Vagina (tissue), 2 donors: Measurements from ENCODE around the gene NDUFV1. TPM values are rescaled to one million over a fixed set of nuclear protein-coding genes. Genes with fewer than 3 reads are reported as not detected.

Source experiments
- DNase-seq, 2 donors: peaks; one replicate each; pipeline ENCODE4 v3.0.0-alpha.2; 2017; ENCODE audit errors: extremely low spot score in 2 of 2
- H3K27ac ChIP-seq: fragments of 200-600 bp; sonication (generic); one replicate; pipeline ENCODE4 v1.5.1; 2019
- H3K27me3 ChIP-seq: fragments of 200-600 bp; sonication (generic); one replicate; pipeline ENCODE4 v1.5.1; 2019
- H3K36me3 ChIP-seq, 2 donors: fragments of 200-600 bp; sonication (generic); one replicate each; pipeline ENCODE4 v1.5.1; 2017 to 2019
- H3K4me1 ChIP-seq: fragments of 200-600 bp; sonication (generic); one replicate; pipeline ENCODE4 v1.5.1; 2019
- H3K4me3 ChIP-seq, 2 donors: fragments of 200-600 bp; sonication (generic); 1 replicate in 1 of 2; 2 replicates in 1 of 2; pipeline ENCODE4 v1.5.1; 2016 to 2019
- H3K9me3 ChIP-seq: fragments of 200-600 bp; sonication (generic); one replicate; pipeline ENCODE4 v1.5.1; 2019
- POLR2A ChIP-seq, 2 donors: fragments of 450-650 bp; IDR thresholded peaks; one replicate each; pipeline ENCODE4 v1.6.1; 2017; ENCODE audit warnings: antibody characterized with exemption in 2 of 2, mild to moderate bottlenecking in 2 of 2, moderate library complexity in 2 of 2
- POLR2AphosphoS5 ChIP-seq, 2 donors: sonication (generic); formaldehyde crosslinking; IDR thresholded peaks; one replicate each; pipeline ENCODE4 v1.9.0; 2017; ENCODE audit warnings: antibody characterized with exemption in 2 of 2, mild to moderate bottlenecking in 2 of 2, low read depth in 1 of 2; ENCODE audit not compliant: insufficient read depth in 1 of 2
- intact Hi-C: fragments of 100-400 bp; cut with DNase I; formaldehyde crosslinking; loops from one replicate; pipeline ENCODE4 v1.15.1; 2023
- total RNA-seq: library from RNA; depleted of rRNA; stranded (reverse); fragments of >200 nt; gene quantifications from one replicate; pipeline ENCODE4 v1.2.3, GENCODE V29; 2016
- TF ChIP-seq, protein P1 (sequence below), 3 experiments: fragments of 450-650 bp in 2 of 3; fragments of 200-600 bp in 1 of 3; sonication (generic) in 1 of 3; IDR thresholded peaks; one replicate each; pipeline ENCODE4 v1.5.1; 2017 to 2019; ENCODE audit warnings: antibody characterized with exemption in 3 of 3, mild to moderate bottlenecking in 2 of 3, moderate library complexity in 2 of 3

The NDUFV1 gene
- total RNA-seq, 1 donor from 2014 or later = 254 TPM

DNA sequence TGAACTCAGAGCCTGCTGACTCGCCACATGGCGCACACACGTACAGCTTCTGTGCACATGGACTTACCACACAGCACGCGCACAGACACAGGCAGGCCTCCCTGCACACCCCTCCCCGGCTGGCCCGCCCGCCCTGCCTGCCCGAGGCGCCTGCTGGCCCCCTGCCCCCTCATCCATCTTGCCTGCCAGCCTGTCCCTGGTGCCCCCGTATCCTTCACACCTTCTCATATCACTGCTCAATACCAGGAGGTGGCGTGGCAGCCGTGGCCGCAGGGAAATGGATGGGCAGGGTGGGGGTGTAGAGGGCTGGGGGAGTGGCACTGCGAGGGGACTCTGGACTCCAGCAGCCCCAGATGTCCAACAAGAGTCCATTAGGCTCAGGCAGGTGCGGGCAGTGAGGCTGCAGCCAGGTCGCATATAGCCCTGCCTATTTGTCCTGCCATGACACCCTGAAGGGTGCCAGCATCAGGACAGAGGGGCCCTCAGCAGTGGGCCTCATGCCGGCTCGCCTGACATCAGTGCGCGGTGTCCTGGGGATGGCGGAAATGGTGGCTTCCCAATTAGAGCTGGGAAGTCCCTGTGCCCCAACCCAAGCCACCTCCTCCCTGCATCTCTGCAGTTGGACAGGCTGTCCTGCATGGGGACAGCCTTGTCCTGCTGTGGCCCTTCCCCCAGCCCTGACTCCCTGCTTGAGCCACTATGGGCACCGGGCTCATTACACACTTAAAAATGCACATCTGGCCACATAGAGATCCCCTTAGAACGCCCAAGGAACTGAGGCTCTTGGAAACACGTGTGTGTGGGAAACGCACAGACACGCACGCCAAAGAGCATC is 34.8 kb downstream of the NDUFV1 start:
- intact Hi-C loops = no loop called here
- H3K36me3 ChIP-seq = no peaks in the 10 kb centered on the region
- no peak overlapping the region for H3K27ac ChIP-seq
- TF ChIP-seq POLR2A (IDR thresholded peaks at IDR 0.05) (no peak), POLR2AphosphoS5 (IDR thresholded peaks at IDR 0.05; ENCODE audit: insufficient read depth in 1 of 2, low read depth in 1 of 2) (no peak)
- TF ChIP-seq, protein P1, sequence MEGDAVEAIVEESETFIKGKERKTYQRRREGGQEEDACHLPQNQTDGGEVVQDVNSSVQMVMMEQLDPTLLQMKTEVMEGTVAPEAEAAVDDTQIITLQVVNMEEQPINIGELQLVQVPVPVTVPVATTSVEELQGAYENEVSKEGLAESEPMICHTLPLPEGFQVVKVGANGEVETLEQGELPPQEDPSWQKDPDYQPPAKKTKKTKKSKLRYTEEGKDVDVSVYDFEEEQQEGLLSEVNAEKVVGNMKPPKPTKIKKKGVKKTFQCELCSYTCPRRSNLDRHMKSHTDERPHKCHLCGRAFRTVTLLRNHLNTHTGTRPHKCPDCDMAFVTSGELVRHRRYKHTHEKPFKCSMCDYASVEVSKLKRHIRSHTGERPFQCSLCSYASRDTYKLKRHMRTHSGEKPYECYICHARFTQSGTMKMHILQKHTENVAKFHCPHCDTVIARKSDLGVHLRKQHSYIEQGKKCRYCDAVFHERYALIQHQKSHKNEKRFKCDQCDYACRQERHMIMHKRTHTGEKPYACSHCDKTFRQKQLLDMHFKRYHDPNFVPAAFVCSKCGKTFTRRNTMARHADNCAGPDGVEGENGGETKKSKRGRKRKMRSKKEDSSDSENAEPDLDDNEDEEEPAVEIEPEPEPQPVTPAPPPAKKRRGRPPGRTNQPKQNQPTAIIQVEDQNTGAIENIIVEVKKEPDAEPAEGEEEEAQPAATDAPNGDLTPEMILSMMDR (IDR thresholded peaks at IDR 0.05) = no peak
- peak in 1 of 2 donors; percentile 90 for DNase-seq
- H3K27me3 ChIP-seq = no peaks in the 10 kb centered on the region
- H3K4me1 ChIP-seq = no peaks in the 10 kb centered on the region
- no peaks in the 10 kb centered on the region for H3K9me3 ChIP-seq
- no peak overlapping the region for H3K4me3 ChIP-seq

DNA sequence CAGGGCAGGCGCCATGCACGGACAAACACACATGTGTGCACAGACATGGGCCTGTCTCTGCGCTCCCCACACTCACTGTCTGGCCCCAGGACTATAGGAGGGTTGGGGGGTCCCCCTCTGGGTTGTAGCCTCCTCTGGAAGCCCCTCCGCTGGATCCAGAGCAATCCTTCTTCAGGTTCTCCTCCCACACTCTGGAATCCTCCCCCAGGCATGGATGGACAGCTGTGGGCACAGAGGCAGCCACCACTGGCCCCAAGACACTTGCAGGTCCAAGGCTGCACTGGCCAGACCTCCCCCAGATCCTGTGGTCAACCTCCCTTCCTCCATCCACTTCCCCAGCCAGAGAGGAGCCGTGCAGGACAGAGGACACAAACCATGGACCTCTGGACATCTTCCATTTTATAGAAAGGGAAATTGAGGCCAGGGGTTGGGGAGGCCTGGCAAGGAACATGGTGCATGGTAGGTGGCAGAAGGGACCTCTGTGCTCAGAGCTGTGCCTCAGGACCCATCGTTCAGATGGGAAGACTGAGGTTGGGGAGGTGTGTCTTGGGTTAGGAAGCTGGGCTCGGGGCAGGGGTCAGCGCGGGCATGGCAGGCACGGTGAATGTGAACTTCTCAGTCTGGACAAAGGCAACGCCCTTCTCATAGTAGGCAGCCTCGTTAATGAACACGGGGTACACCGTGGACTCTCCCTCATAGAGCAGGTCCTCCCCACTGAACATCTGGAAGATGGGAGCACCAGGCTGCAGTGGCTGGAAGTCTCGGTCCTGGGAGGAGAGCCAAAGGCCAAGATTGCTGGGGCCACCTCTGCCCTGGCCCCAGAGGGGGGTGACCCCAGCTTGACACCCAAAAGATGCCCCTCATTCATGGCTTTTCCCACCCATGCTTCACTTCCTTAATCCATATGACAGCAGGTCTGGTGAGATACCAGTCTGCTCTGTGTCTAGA is 35.7 kb downstream of the NDUFV1 start:
- Histone ChIP-seq H3K27ac (no peak overlapping the region), H3K4me1 (no peaks in the 10 kb centered on the region), H3K27me3 (no peaks in the 10 kb centered on the region), H3K4me3 (no peak overlapping the region), H3K36me3 (no peaks in the 10 kb centered on the region), H3K9me3 (no peaks in the 10 kb centered on the region)
- TF ChIP-seq POLR2A (IDR thresholded peaks at IDR 0.05) (no peak), POLR2AphosphoS5 (IDR thresholded peaks at IDR 0.05; ENCODE audit: insufficient read depth in 1 of 2, low read depth in 1 of 2) (no peak)
- TF ChIP-seq, protein P1 (IDR thresholded peaks at IDR 0.05) = no peak
- intact Hi-C loops = no loop called here
- no peak for DNase-seq

DNA sequence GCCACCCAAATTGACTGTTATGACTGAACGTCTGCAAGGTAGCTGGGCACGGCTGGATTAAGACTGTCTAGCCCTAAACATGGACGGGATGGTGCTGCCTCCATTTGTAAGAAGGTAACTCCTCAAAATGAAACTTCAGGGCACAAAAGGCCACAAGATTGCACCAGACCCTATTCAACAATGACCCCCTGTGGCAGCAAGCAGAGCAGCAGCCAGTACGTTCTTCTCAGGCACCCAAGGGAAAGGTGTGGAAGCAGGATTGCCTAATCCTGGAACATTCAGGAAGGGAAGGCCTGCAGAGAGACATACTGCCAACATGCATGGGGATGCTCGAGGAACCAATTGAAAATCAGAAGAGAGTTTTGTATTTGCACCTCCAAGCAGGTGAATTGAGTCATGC is 37.3 kb downstream of the NDUFV1 start:
- H3K27me3 ChIP-seq = no peaks in the 10 kb centered on the region
- no peak for DNase-seq

DNA sequence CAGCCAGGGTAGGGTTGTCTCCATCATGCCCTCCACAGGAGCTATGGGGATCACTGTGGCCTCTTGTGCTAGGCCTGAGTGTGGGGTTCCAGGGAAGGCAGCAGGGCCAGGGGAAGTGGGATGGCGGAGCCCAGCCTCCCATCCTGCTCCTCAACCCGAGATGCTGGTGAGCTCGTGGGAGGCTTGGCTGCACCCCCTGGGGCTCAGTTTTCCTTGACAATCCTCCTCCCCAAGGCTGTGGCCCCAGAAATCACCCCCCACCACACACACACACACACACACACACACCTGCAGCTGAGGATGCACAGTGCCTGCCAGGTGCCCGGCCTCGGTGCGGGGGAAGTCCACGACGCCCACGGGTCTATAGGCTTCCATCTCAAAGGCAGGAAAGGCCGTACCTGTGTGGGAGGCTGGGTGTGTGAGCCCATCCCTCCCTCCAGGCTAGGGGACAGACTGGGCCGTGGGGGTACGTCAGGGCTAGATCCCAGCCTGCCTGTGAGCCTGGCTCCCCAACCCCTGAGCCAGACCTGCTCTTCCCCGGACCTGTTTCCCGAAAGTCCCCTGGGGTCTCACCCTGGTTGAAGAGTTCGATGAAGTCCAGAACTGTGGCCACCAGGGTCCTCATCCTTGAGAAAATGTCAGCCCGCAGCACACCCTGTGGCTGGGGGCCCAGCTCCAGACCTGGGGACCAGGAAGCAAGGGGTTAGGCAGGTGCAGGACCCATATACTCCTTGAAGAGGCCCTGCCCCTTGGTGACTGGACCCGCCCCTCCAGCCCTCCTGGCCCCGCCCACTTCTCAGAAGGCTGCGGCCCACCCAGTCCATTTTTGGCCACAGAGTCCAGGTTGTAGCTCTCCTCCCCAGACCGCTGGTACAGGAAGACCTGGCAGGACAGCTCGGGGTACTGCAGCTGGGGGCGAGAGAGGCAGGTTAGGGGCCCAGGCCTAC is 38.0 kb downstream of the NDUFV1 start:
- Histone ChIP-seq H3K27me3 (no peaks in the 10 kb centered on the region), H3K9me3 (no peaks in the 10 kb centered on the region), H3K27ac (no peak overlapping the region), H3K4me1 (no peaks in the 10 kb centered on the region), H3K4me3 (no peak overlapping the region), H3K36me3 (no peaks in the 10 kb centered on the region)
- intact Hi-C loops = no loop called here
- TF ChIP-seq POLR2A (IDR thresholded peaks at IDR 0.05) (no peak), POLR2AphosphoS5 (IDR thresholded peaks at IDR 0.05; ENCODE audit: insufficient read depth in 1 of 2, low read depth in 1 of 2) (no peak)
- DNase-seq = peak in 1 of 2 donors; percentile 93

More for the DNA sequence above, 37.3 kb downstream of the NDUFV1 start:
- intact Hi-C loops = no loop called here
- no peaks in the 10 kb centered on the region for H3K4me1 ChIP-seq
- no peaks in the 10 kb centered on the region for H3K9me3 ChIP-seq
- H3K27ac ChIP-seq = no peak overlapping the region
- no peak overlapping the region for H3K4me3 ChIP-seq
- TF ChIP-seq, protein P1 (IDR thresholded peaks at IDR 0.05) = no peak
- TF ChIP-seq POLR2A (IDR thresholded peaks at IDR 0.05) (no peak), POLR2AphosphoS5 (IDR thresholded peaks at IDR 0.05; ENCODE audit: insufficient read depth in 1 of 2, low read depth in 1 of 2) (no peak)
- no peaks in the 10 kb centered on the region for H3K36me3 ChIP-seq
